ENCODE data around the gene POU2F3. TPM values are rescaled to one million over a fixed set of nuclear protein-coding genes. Genes with fewer than 3 reads are reported as not detected.
"Not testable (repeated sequence)": the region's sequence is repeated elsewhere in the genome, so short reads cannot be mapped to it uniquely, and the experiment has no call there.

The POU2F3 gene
- total and polyA plus RNA-seq, 4 donors: 0.31 to 2.4 TPM; not detected in 2

GRCh38 chr11:120261321-120261720 lies 21.4 kb downstream of the POU2F3 start:
- no peak overlapping the region for H3K27ac ChIP-seq (ENCODE audit: low read depth in 1 of 2, low read length in 2 of 2)
- H3K27me3 ChIP-seq (ENCODE audit: control insufficient read depth in 1 of 2, insufficient read depth in 2 of 2, low read length in 1 of 2): no peaks in the 10 kb centered on the region
- H3K9me3 ChIP-seq (ENCODE audit: control insufficient read depth, low read length): no peaks in the 10 kb centered on the region
- no peak overlapping the region for H3K4me3 ChIP-seq (ENCODE audit: low read length in 2 of 2)
- no peak for ATAC-seq (ENCODE audit: low FRiP score)
- DNase-seq: no peak
- no peaks in the 10 kb centered on the region for H3K4me1 ChIP-seq (ENCODE audit: control insufficient read depth in 1 of 2, insufficient read depth in 2 of 2, low read length in 2 of 2)
- H3K36me3 ChIP-seq (ENCODE audit: control insufficient read depth in 1 of 2, insufficient read depth in 2 of 2, low read length in 1 of 2): no peaks in the 10 kb centered on the region
- intact Hi-C loops (cut with DNase I): no loop called here

DNA sequence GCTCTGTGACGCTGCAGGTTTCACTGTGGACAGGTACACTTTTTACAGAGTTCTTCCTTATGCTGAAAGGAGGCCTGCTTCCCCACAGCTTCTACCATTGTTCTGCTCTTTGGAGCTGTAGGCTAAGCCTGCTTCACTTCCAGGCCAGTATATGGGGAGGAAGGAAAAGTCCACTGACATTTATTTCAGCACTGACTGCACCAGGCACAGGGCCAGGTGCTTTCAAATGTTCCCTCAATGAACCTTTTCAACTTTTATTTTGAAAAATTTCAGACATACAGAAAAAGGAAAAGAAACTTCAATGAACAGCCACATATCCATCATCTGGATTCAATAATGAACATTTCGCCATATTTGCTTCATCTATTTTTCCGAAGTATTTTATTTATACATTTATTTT lies 22.0 kb downstream of the POU2F3 start:
- Histone ChIP-seq H3K9me3 (ENCODE audit: control insufficient read depth, low read length) (no peaks in the 10 kb centered on the region), H3K27me3 (ENCODE audit: control insufficient read depth in 1 of 2, insufficient read depth in 2 of 2, low read length in 1 of 2) (no peaks in the 10 kb centered on the region), H3K36me3 (ENCODE audit: control insufficient read depth in 1 of 2, insufficient read depth in 2 of 2, low read length in 1 of 2) (no peaks in the 10 kb centered on the region), H3K4me3 (ENCODE audit: low read length in 2 of 2) (no peak overlapping the region), H3K4me1 (ENCODE audit: control insufficient read depth in 1 of 2, insufficient read depth in 2 of 2, low read length in 2 of 2) (no peaks in the 10 kb centered on the region), H3K27ac (ENCODE audit: low read depth in 1 of 2, low read length in 2 of 2) (no peak overlapping the region)
- intact Hi-C loops (cut with DNase I): no loop called here
- no peak for ATAC-seq (ENCODE audit: low FRiP score)
- 78 to 94% methylated on average over 3 of the region's 3 CpGs for WGBS, 2 donors
- no peak for DNase-seq

- Histone ChIP-seq H3K4me3 (ENCODE audit: low read length in 2 of 2) (no peak overlapping the region), H3K9me3 (ENCODE audit: control insufficient read depth, low read length) (no peaks in the 10 kb centered on the region), H3K36me3 (ENCODE audit: control insufficient read depth in 1 of 2, insufficient read depth in 2 of 2, low read length in 1 of 2) (no peaks in the 10 kb centered on the region), H3K4me1 (ENCODE audit: control insufficient read depth in 1 of 2, insufficient read depth in 2 of 2, low read length in 2 of 2) (no peaks in the 10 kb centered on the region), H3K27me3 (ENCODE audit: control insufficient read depth in 1 of 2, insufficient read depth in 2 of 2, low read length in 1 of 2) (no peaks in the 10 kb centered on the region), H3K27ac (ENCODE audit: low read depth in 1 of 2, low read length in 2 of 2) (no peak overlapping the region)
- intact Hi-C loops (cut with DNase I): no loop called here
- no peak for ATAC-seq (ENCODE audit: low FRiP score)
- WGBS, 2 donors: 83 to 87% methylated on average over 2 of the region's 2 CpGs
- no peak for DNase-seq
Measured at GRCh38 chr11:120267319-120267718, 27.4 kb downstream of the POU2F3 start.

- intact Hi-C loops (cut with DNase I): no loop called here
- H3K27me3 ChIP-seq (ENCODE audit: control insufficient read depth in 1 of 2, insufficient read depth in 2 of 2, low read length in 1 of 2): no peaks in the 10 kb centered on the region
- no peaks in the 10 kb centered on the region for H3K36me3 ChIP-seq (ENCODE audit: control insufficient read depth in 1 of 2, insufficient read depth in 2 of 2, low read length in 1 of 2)
- ATAC-seq (ENCODE audit: low FRiP score): no peak
- DNase-seq: no peak
- 80 to 87% methylated on average over 5 of the region's 5 CpGs for WGBS, 2 donors
- no peak overlapping the region for H3K27ac ChIP-seq (ENCODE audit: low read depth in 1 of 2, low read length in 2 of 2)
- no peaks in the 10 kb centered on the region for H3K9me3 ChIP-seq (ENCODE audit: control insufficient read depth, low read length)
- no peaks in the 10 kb centered on the region for H3K4me1 ChIP-seq (ENCODE audit: control insufficient read depth in 1 of 2, insufficient read depth in 2 of 2, low read length in 2 of 2)
- no peak overlapping the region for H3K4me3 ChIP-seq (ENCODE audit: low read length in 2 of 2)
Measured at GRCh38 chr11:120268686-120269085, 28.7 kb downstream of the POU2F3 start.

GRCh38 chr11:120270386-120270785 lies 30.4 kb downstream of the POU2F3 start:
- Histone ChIP-seq H3K4me3 (ENCODE audit: low read length in 2 of 2) (no peak overlapping the region), H3K4me1 (ENCODE audit: control insufficient read depth in 1 of 2, insufficient read depth in 2 of 2, low read length in 2 of 2) (no peaks in the 10 kb centered on the region), H3K36me3 (ENCODE audit: control insufficient read depth in 1 of 2, insufficient read depth in 2 of 2, low read length in 1 of 2) (no peaks in the 10 kb centered on the region), H3K9me3 (ENCODE audit: control insufficient read depth, low read length) (no peaks in the 10 kb centered on the region), H3K27me3 (ENCODE audit: control insufficient read depth in 1 of 2, insufficient read depth in 2 of 2, low read length in 1 of 2) (no peaks in the 10 kb centered on the region), H3K27ac (ENCODE audit: low read depth in 1 of 2, low read length in 2 of 2) (no peak overlapping the region)
- DNase-seq (no peak), ATAC-seq (ENCODE audit: low FRiP score) (no peak)
- intact Hi-C loops (cut with DNase I): no loop called here
- WGBS, 2 donors: 89% methylated on average over 1 of the region's 1 CpG

- intact Hi-C loops (cut with DNase I): no loop called here
- Histone ChIP-seq H3K9me3 (ENCODE audit: control insufficient read depth, low read length) (no peaks in the 10 kb centered on the region), H3K36me3 (ENCODE audit: control insufficient read depth in 1 of 2, insufficient read depth in 2 of 2, low read length in 1 of 2) (no peaks in the 10 kb centered on the region), H3K4me3 (ENCODE audit: low read length in 2 of 2) (no peak overlapping the region), H3K27ac (ENCODE audit: low read depth in 1 of 2, low read length in 2 of 2) (no peak overlapping the region), H3K27me3 (ENCODE audit: control insufficient read depth in 1 of 2, insufficient read depth in 2 of 2, low read length in 1 of 2) (no peaks in the 10 kb centered on the region), H3K4me1 (ENCODE audit: control insufficient read depth in 1 of 2, insufficient read depth in 2 of 2, low read length in 2 of 2) (no peaks in the 10 kb centered on the region)
- 88 to 91% methylated on average over 5 of the region's 5 CpGs for WGBS, 2 donors
- ATAC-seq (ENCODE audit: low FRiP score) (no peak), DNase-seq (no peak)
Measured at GRCh38 chr11:120271672-120272071, 31.7 kb downstream of the POU2F3 start.

DNA sequence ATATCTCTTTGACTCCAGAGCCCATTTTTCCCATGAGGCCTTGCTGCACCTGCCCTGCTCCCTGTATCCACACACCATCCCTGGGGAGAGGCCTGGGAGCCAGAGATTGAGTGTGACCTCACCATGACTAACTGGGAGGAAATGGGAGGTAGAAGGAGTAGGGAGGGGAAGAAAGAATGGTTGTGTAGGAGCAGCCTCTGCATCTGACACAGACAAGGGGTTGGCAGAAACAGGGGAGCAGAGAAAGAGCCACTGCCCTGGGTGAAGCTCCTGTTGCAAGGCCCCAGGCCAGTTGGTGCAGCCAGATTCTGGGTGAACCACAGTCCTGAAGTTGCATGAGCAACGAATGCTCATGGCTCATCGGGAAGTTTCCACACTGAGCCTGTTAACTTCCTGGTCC lies 32.4 kb downstream of the POU2F3 start:
- Histone ChIP-seq H3K4me3 (ENCODE audit: low read length in 2 of 2) (no peak overlapping the region), H3K9me3 (ENCODE audit: control insufficient read depth, low read length) (no peaks in the 10 kb centered on the region), H3K27ac (ENCODE audit: low read depth in 1 of 2, low read length in 2 of 2) (no peak overlapping the region), H3K36me3 (ENCODE audit: control insufficient read depth in 1 of 2, insufficient read depth in 2 of 2, low read length in 1 of 2) (no peaks in the 10 kb centered on the region), H3K4me1 (ENCODE audit: control insufficient read depth in 1 of 2, insufficient read depth in 2 of 2, low read length in 2 of 2) (no peaks in the 10 kb centered on the region), H3K27me3 (ENCODE audit: control insufficient read depth in 1 of 2, insufficient read depth in 2 of 2, low read length in 1 of 2) (no peaks in the 10 kb centered on the region)
- ATAC-seq (ENCODE audit: low FRiP score): no peak
- no peak for DNase-seq
- intact Hi-C loops (cut with DNase I): no loop called here
- WGBS, 2 donors: 94 to 98% methylated on average over 2 of the region's 2 CpGs

DNA sequence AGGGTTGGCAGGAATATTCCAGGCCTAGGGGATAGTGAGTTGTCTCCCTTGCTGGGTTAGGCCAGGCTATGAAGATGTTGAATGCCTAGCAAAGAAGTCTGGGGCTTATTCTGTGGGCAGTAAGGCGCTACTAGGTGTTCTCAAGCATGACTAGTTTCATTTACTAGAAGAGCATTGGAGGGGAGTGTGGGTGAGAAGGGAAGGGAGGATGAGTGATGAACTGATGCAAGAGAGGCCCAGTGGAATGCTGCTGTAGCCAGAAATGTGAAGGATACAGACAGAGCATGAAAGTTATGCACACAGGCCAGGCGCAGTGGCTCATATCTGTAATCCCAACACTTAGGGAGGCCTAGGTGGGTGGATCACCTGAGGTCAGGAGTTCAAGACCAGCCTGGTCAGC lies 33.5 kb downstream of the POU2F3 start:
- intact Hi-C loops (cut with DNase I): no loop called here
- H3K9me3 ChIP-seq (ENCODE audit: control insufficient read depth, low read length): no peaks in the 10 kb centered on the region
- no peak overlapping the region for H3K27ac ChIP-seq (ENCODE audit: low read depth in 1 of 2, low read length in 2 of 2)
- ATAC-seq (ENCODE audit: low FRiP score) (no peak), DNase-seq (no peak)
- H3K27me3 ChIP-seq (ENCODE audit: control insufficient read depth in 1 of 2, insufficient read depth in 2 of 2, low read length in 1 of 2): no peaks in the 10 kb centered on the region
- no peak overlapping the region for H3K4me3 ChIP-seq (ENCODE audit: low read length in 2 of 2)
- WGBS, 2 donors: 96 to 97% methylated on average over 2 of the region's 2 CpGs
- no peaks in the 10 kb centered on the region for H3K36me3 ChIP-seq (ENCODE audit: control insufficient read depth in 1 of 2, insufficient read depth in 2 of 2, low read length in 1 of 2)
- H3K4me1 ChIP-seq (ENCODE audit: control insufficient read depth in 1 of 2, insufficient read depth in 2 of 2, low read length in 2 of 2): no peaks in the 10 kb centered on the region

- 97 to 99% methylated on average over 2 of the region's 2 CpGs for WGBS, 2 donors
- H3K36me3 ChIP-seq (ENCODE audit: control insufficient read depth in 1 of 2, insufficient read depth in 2 of 2, low read length in 1 of 2); DNase-seq; H3K27ac ChIP-seq (ENCODE audit: low read depth in 1 of 2, low read length in 2 of 2); ATAC-seq (ENCODE audit: low FRiP score); H3K27me3 ChIP-seq (ENCODE audit: control insufficient read depth in 1 of 2, insufficient read depth in 2 of 2, low read length in 1 of 2); H3K4me3 ChIP-seq (ENCODE audit: low read length in 2 of 2); H3K4me1 ChIP-seq (ENCODE audit: control insufficient read depth in 1 of 2, insufficient read depth in 2 of 2, low read length in 2 of 2); intact Hi-C loops (cut with DNase I); H3K9me3 ChIP-seq (ENCODE audit: control insufficient read depth, low read length): not testable (repeated sequence)
Measured at GRCh38 chr11:120273956-120274355, 34.0 kb downstream of the POU2F3 start.
